ENCODE results near the gene LPCAT3. TPM values are rescaled to one million over a fixed set of nuclear protein-coding genes. Genes with fewer than 3 reads are reported as not detected.
A peak's percentile ranks its signal among the peaks of the same experiment; 100 is the strongest.

LPCAT3 gene
- total RNA-seq, 1 experiment from 2014 or later = 56.6 TPM

GRCh38 chr12:6936636-6937480, 81.4 kb downstream of the LPCAT3 start:
- DNase-seq (ENCODE audit: low spot score) = no peak
- Histone ChIP-seq H3K27ac (ENCODE audit: low read depth, low read length, poor library complexity, severe bottlenecking) (peak overlapping the region; percentile 98), H3K4me3 (ENCODE audit: low read depth, low read length, poor library complexity, severe bottlenecking) (peak overlapping the region; percentile 62)

GRCh38 chr12:6936194-6936635, 82.1 kb downstream of the LPCAT3 start:
- peaks cover 59% of the 10 kb centered on the region for H3K36me3 ChIP-seq (ENCODE audit: insufficient read depth, low read length, poor library complexity, severe bottlenecking)
- no TSS peak for BruUV-seq (replicated peaks)
- no peaks in the 10 kb centered on the region for H3K27me3 ChIP-seq (replicated peaks; ENCODE audit: insufficient read depth, low read depth, low read length, poor library complexity)
- POLR2A ChIA-PET (ENCODE audit: low non-redundant PET) = no interaction called here
- intact Hi-C loops (cut with micrococcal nuclease; ENCODE audit: unreplicated experiment) = loop anchor here (5.0 kb wide), 2 partner anchors 64 to 184 kb away; partner anchors contain the start of genes MLF2 and SPSB2
- H3K27ac ChIP-seq (ENCODE audit: low read depth, low read length, poor library complexity, severe bottlenecking) = peak overlapping the region; percentile 98
- no peak overlapping the region for H3K4me3 ChIP-seq (ENCODE audit: low read depth, low read length, poor library complexity, severe bottlenecking)
- H3K4me1 ChIP-seq (ENCODE audit: insufficient read depth, low read length, poor library complexity, severe bottlenecking) = peaks cover 16% of the 10 kb centered on the region
- TF ChIP-seq CTCF (conservative IDR thresholded peaks at IDR 0.05; ENCODE audit: low read depth, low read length) (no peak), EZH2 (IDR thresholded peaks at IDR 0.05; ENCODE audit: borderline replicate concordance, low read depth, low read length, poor library complexity, severe bottlenecking) (no peak)
- H3K9me3 ChIP-seq (ENCODE audit: low read depth, low read length, poor library complexity, severe bottlenecking) = no peaks in the 10 kb centered on the region
- no peak for DNase-seq (ENCODE audit: low spot score)
- CTCF ChIA-PET = no interaction called here

More at GRCh38 chr12:6936636-6937480, 81.4 kb downstream of the LPCAT3 start:
- ChIA-PET CTCF (interaction anchor here (0.9 to 1.6 kb wide), 2 partner anchors 64 to 68 kb away, joined by 4 read pairs; partner anchors contain the start of gene SPSB2), POLR2A (ENCODE audit: low non-redundant PET) (interaction anchor here (0.7 to 1.1 kb wide), 2 partner anchors 66 to 248 kb away, joined by 3 to 4 read pairs; partner anchors contain the start of gene ZNF384)
- Histone ChIP-seq H3K27me3 (replicated peaks; ENCODE audit: insufficient read depth, low read depth, low read length, poor library complexity) (no peaks in the 10 kb centered on the region), H3K9me3 (ENCODE audit: low read depth, low read length, poor library complexity, severe bottlenecking) (no peaks in the 10 kb centered on the region), H3K4me1 (ENCODE audit: insufficient read depth, low read length, poor library complexity, severe bottlenecking) (peaks cover 16% of the 10 kb centered on the region), H3K36me3 (ENCODE audit: insufficient read depth, low read length, poor library complexity, severe bottlenecking) (peaks cover 65% of the 10 kb centered on the region)
- intact Hi-C loops (cut with micrococcal nuclease; ENCODE audit: unreplicated experiment) = loop anchor here (5.0 kb wide), 2 partner anchors 65 to 185 kb away; partner anchors contain the start of genes MLF2 and SPSB2
- TF ChIP-seq CTCF (conservative IDR thresholded peaks at IDR 0.05; ENCODE audit: low read depth, low read length) (no peak), EZH2 (IDR thresholded peaks at IDR 0.05; ENCODE audit: borderline replicate concordance, low read depth, low read length, poor library complexity, severe bottlenecking) (no peak)
- TSS peak; percentile 36 for BruUV-seq (replicated peaks)

- DNase-seq (ENCODE audit: low spot score) = no peak
- Histone ChIP-seq H3K4me1 (ENCODE audit: insufficient read depth, low read length, poor library complexity, severe bottlenecking) (peaks cover 16% of the 10 kb centered on the region), H3K9me3 (ENCODE audit: low read depth, low read length, poor library complexity, severe bottlenecking) (no peaks in the 10 kb centered on the region), H3K36me3 (ENCODE audit: insufficient read depth, low read length, poor library complexity, severe bottlenecking) (peaks cover 59% of the 10 kb centered on the region), H3K27ac (ENCODE audit: low read depth, low read length, poor library complexity, severe bottlenecking) (no peak overlapping the region), H3K4me3 (ENCODE audit: low read depth, low read length, poor library complexity, severe bottlenecking) (no peak overlapping the region), H3K27me3 (replicated peaks; ENCODE audit: insufficient read depth, low read depth, low read length, poor library complexity) (no peaks in the 10 kb centered on the region)
- BruUV-seq (replicated peaks) = no TSS peak
- no peak for TF ChIP-seq CTCF (conservative IDR thresholded peaks at IDR 0.05; ENCODE audit: low read depth, low read length)
- TF ChIP-seq EZH2 (IDR thresholded peaks at IDR 0.05; ENCODE audit: borderline replicate concordance, low read depth, low read length, poor library complexity, severe bottlenecking) = no peak
- ChIA-PET CTCF (interaction anchor here (0.7 kb wide), 1 partner anchor 366 kb away, joined by 3 read pairs; no protein-coding TSS in a partner anchor), POLR2A (ENCODE audit: low non-redundant PET) (no interaction called here)
- intact Hi-C loops (cut with micrococcal nuclease; ENCODE audit: unreplicated experiment) = loop anchor here (5.0 kb wide), 2 partner anchors 63 to 183 kb away; partner anchors contain the start of genes MLF2 and SPSB2
Measured at GRCh38 chr12:6935371-6936193, 82.7 kb downstream of the LPCAT3 start.
